ENCODE data around the gene SEC14L5.
"Not testable (repeated sequence)": the region's sequence is repeated elsewhere in the genome, so short reads cannot be mapped to it uniquely, and the experiment has no call there.

Gene SEC14L5

GRCh38 chr16:4957420-4957719, 760 bp upstream of the SEC14L5 start:
- no peak for DNase-seq

- no peak for DNase-seq
Observed at GRCh38 chr16:4958510-4959438, 644 bp downstream of the SEC14L5 start.

- DNase-seq, result no peak
Observed at GRCh38 chr16:4960579-4960978, 2.4 kb downstream of the SEC14L5 start.

GRCh38 chr16:4962716-4963115, 4.6 kb downstream of the SEC14L5 start:
- no peak for DNase-seq

- not testable (repeated sequence) for DNase-seq
Observed at GRCh38 chr16:4963527-4963926, 5.4 kb downstream of the SEC14L5 start.

GRCh38 chr16:4966736-4967453, 8.8 kb downstream of the SEC14L5 start:
- no peak for DNase-seq

GRCh38 chr16:4968278-4968677, 10.1 kb downstream of the SEC14L5 start:
- DNase-seq, result not testable (repeated sequence)

GRCh38 chr16:4968879-4969483, 10.9 kb downstream of the SEC14L5 start:
- DNase-seq, result no peak

GRCh38 chr16:4970010-4970409, 11.9 kb downstream of the SEC14L5 start:
- no peak for DNase-seq

- DNase-seq, result no peak
Observed at GRCh38 chr16:4972938-4973587, 14.9 kb downstream of the SEC14L5 start.

GRCh38 chr16:4976079-4976478, 17.9 kb downstream of the SEC14L5 start:
- DNase-seq, result no peak

- DNase-seq, result no peak
Observed at GRCh38 chr16:4976611-4977145, 18.5 kb downstream of the SEC14L5 start.

- DNase-seq, result no peak
Observed at GRCh38 chr16:4979164-4979563, 21.0 kb downstream of the SEC14L5 start.

GRCh38 chr16:4979736-4980660, 21.9 kb downstream of the SEC14L5 start:
- DNase-seq, result no peak

- no peak for DNase-seq
Observed at GRCh38 chr16:4980691-4981090, 22.6 kb downstream of the SEC14L5 start.

- DNase-seq, result no peak
Observed at GRCh38 chr16:4981473-4981872, 23.3 kb downstream of the SEC14L5 start.

- DNase-seq, result no peak
Observed at GRCh38 chr16:4982056-4982867, 24.1 kb downstream of the SEC14L5 start.

- no peak for DNase-seq
Observed at GRCh38 chr16:4984174-4984990, 26.3 kb downstream of the SEC14L5 start.

- DNase-seq, result no peak
Observed at GRCh38 chr16:4987250-4987579, 29.1 kb downstream of the SEC14L5 start.

Data from NCI-H187 (cell line).